Neuronal stem cell (in vitro differentiated cells): ENCODE measurements around the gene CHST9.
A peak's percentile ranks its signal among the peaks of the same experiment; 100 is the strongest.

Experiments
- DNase-seq: peaks from one replicate; pipeline ENCODE4 v3.0.0-alpha.2; 2013; ENCODE audit warnings: low spot score
- H2AFZ ChIP-seq: one replicate; pipeline ENCODE4 v1.6.1; 2013; ENCODE audit warnings: mild to moderate bottlenecking, low read length, inconsistent platforms
- H2AK5ac ChIP-seq: 2 replicates; pipeline ENCODE4 v1.6.1; 2013; ENCODE audit warnings: low read depth, mild to moderate bottlenecking, inconsistent platforms, low read length, moderate library complexity, mixed read lengths
- H2BK120ac ChIP-seq: 2 replicates; pipeline ENCODE4 v1.6.1; 2013; ENCODE audit warnings: low read depth, mild to moderate bottlenecking, inconsistent platforms, low read length, moderate library complexity, mixed read lengths
- H2BK12ac ChIP-seq: one replicate; pipeline ENCODE4 v1.6.1; 2013; ENCODE audit warnings: low read length, inconsistent platforms
- H2BK15ac ChIP-seq: 2 replicates; pipeline ENCODE4 v1.6.1; 2013; ENCODE audit warnings: mild to moderate bottlenecking, low read length, inconsistent platforms, mixed read lengths
- H2BK5ac ChIP-seq: one replicate; pipeline ENCODE4 v1.6.1; 2013; ENCODE audit warnings: inconsistent platforms, mild to moderate bottlenecking, low read length, moderate library complexity
- H3K14ac ChIP-seq: one replicate; pipeline ENCODE4 v1.6.1; 2013; ENCODE audit warnings: low read length, inconsistent platforms
- H3K18ac ChIP-seq: 2 replicates; pipeline ENCODE4 v1.6.1; 2013; ENCODE audit warnings: low read length, inconsistent platforms
- H3K23ac ChIP-seq: 2 replicates; pipeline ENCODE4 v1.6.1; 2013; ENCODE audit warnings: low read depth, mild to moderate bottlenecking, mixed read lengths, low read length, inconsistent platforms; ENCODE audit not compliant: poor library complexity
- H3K27ac ChIP-seq: replicated peaks from 3 replicates; pipeline ENCODE4 v1.5.1; 2013; ENCODE audit warnings: low read length, inconsistent platforms
- H3K27me3 ChIP-seq, 3 experiments: 2 replicates each; pipeline ENCODE4 v1.6.1; 2013; ENCODE audit warnings: low read length in 3 of 3, mild to moderate bottlenecking in 2 of 3, inconsistent platforms in 1 of 3, low read depth in 1 of 3, mixed read lengths in 1 of 3, moderate library complexity in 1 of 3; ENCODE audit not compliant: control insufficient read depth in 3 of 3, insufficient read depth in 3 of 3
- H3K36me3 ChIP-seq, 2 donors: replicated peaks in 1 of 2; 2 replicates each; pipeline ENCODE4 v1.6.1; 2013; ENCODE audit warnings: low read length in 2 of 2; ENCODE audit not compliant: control insufficient read depth in 2 of 2, insufficient read depth in 2 of 2
- H3K4ac ChIP-seq: 2 replicates; pipeline ENCODE4 v1.6.1; 2013; ENCODE audit warnings: inconsistent platforms, mild to moderate bottlenecking, low read length, moderate library complexity
- H3K4me1 ChIP-seq, 2 donors: 1 replicate in 1 of 2; 2 replicates in 1 of 2; pipeline ENCODE4 v1.6.1; 2013; ENCODE audit warnings: low read length in 2 of 2, low read depth in 1 of 2; ENCODE audit not compliant: control insufficient read depth in 2 of 2, insufficient read depth in 1 of 2
- H3K4me2 ChIP-seq: one replicate; pipeline ENCODE4 v1.6.1; 2013; ENCODE audit warnings: mild to moderate bottlenecking, low read length, inconsistent platforms; ENCODE audit not compliant: insufficient read depth, poor library complexity, severe bottlenecking
- H3K4me3 ChIP-seq, 2 donors: 2 replicates each; pipeline ENCODE4 v1.5.1; 2013; ENCODE audit warnings: low read length in 2 of 2, mild to moderate bottlenecking in 2 of 2, inconsistent platforms in 1 of 2, moderate library complexity in 1 of 2
- H3K79me1 ChIP-seq: one replicate; pipeline ENCODE4 v1.6.1; 2013; ENCODE audit warnings: low read depth, mild to moderate bottlenecking, inconsistent platforms, low read length, moderate library complexity
- H3K9ac ChIP-seq: one replicate; pipeline ENCODE4 v1.6.1; 2013; ENCODE audit warnings: mild to moderate bottlenecking, low read depth, low read length, inconsistent platforms; ENCODE audit not compliant: poor library complexity
- H3K9me3 ChIP-seq, 2 donors: replicated peaks in 1 of 2; 2 replicates each; pipeline versions ENCODE3 to v1.6.1; 2013; ENCODE audit warnings: low read length in 2 of 2, mild to moderate bottlenecking in 2 of 2, inconsistent platforms in 1 of 2, low read depth in 1 of 2, mixed read lengths in 1 of 2, moderate library complexity in 1 of 2; ENCODE audit not compliant: control insufficient read depth in 2 of 2, insufficient read depth in 1 of 2
- H4K8ac ChIP-seq: one replicate; pipeline ENCODE4 v1.6.1; 2013; ENCODE audit warnings: low read depth, mild to moderate bottlenecking, inconsistent platforms, low read length, moderate library complexity
- H4K91ac ChIP-seq: one replicate; pipeline ENCODE4 v1.6.1; 2013; ENCODE audit warnings: low read length, low read depth, mild to moderate bottlenecking, inconsistent platforms; ENCODE audit not compliant: poor library complexity
- WGBS, 2 donors: extraction: QIAGEN DNeasy Blood & Tissue Kit; methylation state at CpG; one replicate each; pipeline ENCODE4 v1.1.7; 2013; ENCODE audit warnings: missing lambda C conversion rate in 2 of 2, mixed read lengths in 1 of 2; ENCODE audit not compliant: insufficient read length in 2 of 2, insufficient replicate concordance in 1 of 2; ENCODE audit errors: extremely low coverage in 2 of 2; 5-methylcytosine and 5-hydroxymethylcytosine counted together

The CHST9 gene

DNA sequence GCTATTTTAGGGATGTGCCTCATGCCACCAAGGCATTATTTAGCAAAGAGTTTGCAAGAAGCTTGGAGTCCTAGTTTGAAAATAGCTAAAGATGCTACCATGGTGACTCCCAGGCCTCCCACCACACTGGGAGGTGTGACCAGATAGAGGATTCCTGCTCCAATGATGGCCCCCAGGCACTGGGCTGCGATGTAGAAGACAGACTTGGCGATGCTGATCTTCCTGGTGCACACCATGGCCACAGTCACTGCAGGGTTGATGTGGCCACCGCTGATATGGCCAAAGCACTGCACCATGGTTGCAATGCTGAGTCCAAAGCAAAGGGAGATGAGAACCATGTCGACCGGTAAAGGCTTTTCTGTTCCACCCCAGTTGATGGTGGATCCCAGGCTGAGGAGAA lies 323.0 kb downstream of the CHST9 start:
- H4K8ac ChIP-seq: no peak overlapping the region
- WGBS, 2 donors: no CpG with 5 or more reads among the region's 5 CpGs
- H3K23ac ChIP-seq: no peak overlapping the region
- no peak overlapping the region for H3K27ac ChIP-seq
- H3K14ac ChIP-seq: no peak overlapping the region
- H3K79me1 ChIP-seq: no peaks in the 10 kb centered on the region
- no peak overlapping the region for H2BK15ac ChIP-seq
- no peak for DNase-seq
- H2AK5ac ChIP-seq: no peak overlapping the region
- no peak overlapping the region for H2BK120ac ChIP-seq
- peaks cover 6 to 13% of the 10 kb centered on the region in 2 donors for H3K4me1 ChIP-seq
- H2BK12ac ChIP-seq: no peak overlapping the region
- no peaks in the 10 kb centered on the region for H3K9me3 ChIP-seq
- H3K36me3 ChIP-seq: no peaks in the 10 kb centered on the region
- H4K91ac ChIP-seq: no peak overlapping the region
- peaks cover 0 to 15% (median 2%) of the 10 kb centered on the region in 3 experiments for H3K27me3 ChIP-seq
- H3K18ac ChIP-seq: peak overlapping the region; percentile 71
- H2BK5ac ChIP-seq: no peak overlapping the region
- no peak overlapping the region for H3K9ac ChIP-seq
- no peak overlapping the region for H3K4me3 ChIP-seq
- H3K4me2 ChIP-seq: no peak overlapping the region
- H3K4ac ChIP-seq: no peak overlapping the region
- H2AFZ ChIP-seq: peak overlapping the region; percentile 2
